ENCODE measurements around the gene COL27A1.
"Not testable (repeated sequence)": the region's sequence is repeated elsewhere in the genome, so short reads cannot be mapped to it uniquely, and the experiment has no call there.

COL27A1 gene

GRCh38 chr9:114322160-114322818, 167.0 kb downstream of the COL27A1 start:
- DNase-seq (ENCODE audit: low read depth in 2 of 2): not testable (repeated sequence)

GRCh38 chr9:114322831-114323531, 167.6 kb downstream of the COL27A1 start, which contains the start of gene ORM1:
ORM1 (plus strand) TSS chr9:114323098; CDS start chr9:114323134, 36 bp downstream.
- DNase-seq (ENCODE audit: low read depth in 2 of 2): not testable (repeated sequence)

GRCh38 chr9:114323849-114324248, 168.5 kb downstream of the COL27A1 start:
- not testable (repeated sequence) for DNase-seq (ENCODE audit: low read depth in 2 of 2)

GRCh38 chr9:114324492-114324891, 169.2 kb downstream of the COL27A1 start:
- no peak for DNase-seq (ENCODE audit: low read depth in 2 of 2)

GRCh38 chr9:114324965-114325364, 169.6 kb downstream of the COL27A1 start:
- not testable (repeated sequence) for DNase-seq (ENCODE audit: low read depth in 2 of 2)

- not testable (repeated sequence) for DNase-seq (ENCODE audit: low read depth in 2 of 2)
Measured at GRCh38 chr9:114325684-114326254, 170.4 kb downstream of the COL27A1 start.

- DNase-seq (ENCODE audit: low read depth in 2 of 2): no peak
Measured at GRCh38 chr9:114327749-114328148, 172.4 kb downstream of the COL27A1 start.

GRCh38 chr9:114328357-114328820, 173.1 kb downstream of the COL27A1 start:
- DNase-seq (ENCODE audit: low read depth in 2 of 2): not testable (repeated sequence)

GRCh38 chr9:114328937-114329624, 173.7 kb downstream of the COL27A1 start:
- DNase-seq (ENCODE audit: low read depth in 2 of 2): not testable (repeated sequence)

- not testable (repeated sequence) for DNase-seq (ENCODE audit: low read depth in 2 of 2)
Measured at GRCh38 chr9:114329625-114330022, 174.3 kb downstream of the COL27A1 start, which contains the start of gene ORM2. ORM2 (plus strand) TSS chr9:114329869; CDS start chr9:114329905, 36 bp downstream.

GRCh38 chr9:114330636-114331035, 175.3 kb downstream of the COL27A1 start:
- no peak for DNase-seq (ENCODE audit: low read depth in 2 of 2)

- DNase-seq (ENCODE audit: low read depth in 2 of 2): not testable (repeated sequence)
Measured at GRCh38 chr9:114331229-114332195, 176.2 kb downstream of the COL27A1 start.

- not testable (repeated sequence) for DNase-seq (ENCODE audit: low read depth in 2 of 2)
Measured at GRCh38 chr9:114332474-114333040, 177.2 kb downstream of the COL27A1 start.

GRCh38 chr9:114333718-114334117, 178.4 kb downstream of the COL27A1 start:
- not testable (repeated sequence) for DNase-seq (ENCODE audit: low read depth in 2 of 2)

- no peak for DNase-seq (ENCODE audit: low read depth in 2 of 2)
Measured at GRCh38 chr9:114334490-114334889, 179.2 kb downstream of the COL27A1 start.

- DNase-seq (ENCODE audit: low read depth in 2 of 2): no peak
Measured at GRCh38 chr9:114335745-114336144, 180.4 kb downstream of the COL27A1 start.

- no peak for DNase-seq (ENCODE audit: low read depth in 2 of 2)
Measured at GRCh38 chr9:114336157-114336556, 180.8 kb downstream of the COL27A1 start.

- no peak for DNase-seq (ENCODE audit: low read depth in 2 of 2)
Measured at GRCh38 chr9:114336699-114337395, 181.5 kb downstream of the COL27A1 start.

- no peak for DNase-seq (ENCODE audit: low read depth in 2 of 2)
Measured at GRCh38 chr9:114338187-114338586, 182.8 kb downstream of the COL27A1 start.

All from stimulated activated CD8-positive, alpha-beta memory T cell treated with anti-CD3 and anti-CD28 coated beads, Interleukin-2, amount 100 ng/mL, for 48 hours (primary cell).